Ovary (tissue), 3 donors: ENCODE measurements around the gene SAMM50.

Experiments used
- CTCF ChIP-seq, 3 donors: fragments of 450-650 bp in 2 of 3; fragments of 200-600 bp in 1 of 3; IDR thresholded peaks; one replicate each; pipeline versions ENCODE4 v1.5.1 to v1.8.0; 2016 to 2022; ENCODE audit warnings: antibody characterized with exemption in 3 of 3, mild to moderate bottlenecking in 1 of 3
- POLR2A ChIP-seq: fragments of 450-650 bp; IDR thresholded peaks from one replicate; pipeline ENCODE4 v1.6.1; 2017; ENCODE audit warnings: antibody characterized with exemption, mild to moderate bottlenecking, moderate library complexity
- donor health status: DM: no; HTN: no; CAD: no.

GRCh38 chr22:44037519-44038375 is 82.5 kb downstream of the SAMM50 start:
- no peak for TF ChIP-seq CTCF (IDR thresholded peaks at IDR 0.05)
- TF ChIP-seq POLR2A = no peak
